GM12878 (cell line): ENCODE data around the gene PLXNA4. TPM values are rescaled to one million over a fixed set of nuclear protein-coding genes. Genes with fewer than 3 reads are reported as not detected.

Experiments used
- ATAC-seq: fragments of 200-7000 bp; cut with Tn5 transposase; 3 replicates; pipeline ENCODE4 v1.9.1; 2020; ENCODE audit warnings: mild to moderate bottlenecking, moderate library complexity
- BruUV-seq: library from RNA; stranded (reverse); fragments of 400-500 nt; replicated peaks from 2 replicates; lab custom pipeline; 2021; lab: Mats Ljungman, UMichigan
- CTCF ChIA-PET: fragments of 300-600 bp; sonication (Branson Sonifier 250); formaldehyde crosslinking; extraction: SDS; loops from one replicate; lab custom pipeline; 2021; ENCODE audit warnings: inconsistent platforms; lab: Yijun Ruan, JAX
- POLR2A ChIA-PET: fragments of 350-600 bp; formaldehyde crosslinking; extraction: SDS; loops from one replicate; lab custom pipeline; 2021; ENCODE audit warnings: inconsistent platforms; lab: Charles Lee
- RAD21 ChIA-PET: fragments of 300-600 bp; sonication (Branson Sonifier 250); formaldehyde crosslinking; loops from one replicate; lab custom pipeline; 2023; ENCODE audit warnings: antibody characterized with exemption; ENCODE audit not compliant: unreplicated experiment; lab: Charles Lee
- SMC1A ChIA-PET: fragments of 300-600 bp; sonication (Branson Sonifier 250); formaldehyde crosslinking; loops from one replicate; lab custom pipeline; 2023; ENCODE audit not compliant: unreplicated experiment, uncharacterized antibody; lab: Charles Lee
- DNase-seq: peaks from one replicate; pipeline ENCODE4 v3.0.0-alpha.2; 2011; ENCODE audit warnings: low read depth, low spot score
- FAIRE-seq: peaks from 3 replicates; lab custom pipeline; 2011; peaks lifted over from hg19 to GRCh38; lab: Jason Lieb, UNC
- H2AFZ ChIP-seq: 2 replicates; pipeline ENCODE4 v1.6.0; 2011; ENCODE audit warnings: low read depth, low read length, control low read depth; ENCODE audit not compliant: control insufficient read depth
- H3K27ac ChIP-seq: 2 replicates; pipeline ENCODE4 v1.5.1; 2011; ENCODE audit warnings: control low read depth; ENCODE audit not compliant: control insufficient read depth, insufficient read depth
- H3K27me3 ChIP-seq, 2 experiments: replicated peaks in 1 of 2; 2 replicates each; pipeline versions ENCODE4 v1.6.0 to v1.6.1; 2011; ENCODE audit warnings: low read length in 1 of 2; ENCODE audit not compliant: control insufficient read depth in 2 of 2, insufficient read depth in 2 of 2
- H3K36me3 ChIP-seq, 2 experiments: 2 replicates each; pipeline ENCODE4 v1.5.1; 2011; ENCODE audit warnings: low read length in 1 of 2; ENCODE audit not compliant: control insufficient read depth in 2 of 2, insufficient read depth in 2 of 2
- H3K4me1 ChIP-seq: 2 replicates; pipeline ENCODE4 v1.6.1; 2011; ENCODE audit warnings: mild to moderate bottlenecking, low read length, moderate library complexity, mixed read lengths; ENCODE audit not compliant: control insufficient read depth, insufficient read depth
- H3K4me2 ChIP-seq: 2 replicates; pipeline ENCODE4 v1.6.0; 2011; ENCODE audit warnings: control low read depth; ENCODE audit not compliant: control insufficient read depth, insufficient read depth
- H3K4me3 ChIP-seq: fragments of 200-600 bp; sonication (generic); 2 replicates; pipeline ENCODE4 v1.5.1; 2016
- H3K79me2 ChIP-seq: 2 replicates; pipeline ENCODE4 v1.6.0; 2011; ENCODE audit warnings: low read length; ENCODE audit not compliant: control insufficient read depth, insufficient read depth
- H3K9ac ChIP-seq: 2 replicates; pipeline ENCODE4 v1.8.0; 2011; ENCODE audit warnings: low read length, control low read depth, mixed read lengths; ENCODE audit not compliant: control insufficient read depth, insufficient read depth
- H3K9me3 ChIP-seq: replicated peaks from 3 replicates; pipeline ENCODE4 v1.5.1; 2011; ENCODE audit warnings: mild to moderate bottlenecking, low read length; ENCODE audit not compliant: control insufficient read depth, insufficient read depth
- H4K20me1 ChIP-seq: 2 replicates; pipeline ENCODE4 v1.6.0; 2011; ENCODE audit not compliant: control insufficient read depth, insufficient read depth
- ATF7 ChIP-seq: fragments of 450-650 bp; IDR thresholded peaks from 2 replicates; pipeline ENCODE4 v1.6.1; 2016; ENCODE audit warnings: low read depth, mild to moderate bottlenecking
- BACH1 ChIP-seq: fragments of 450-650 bp; IDR thresholded peaks from 2 replicates; pipeline ENCODE4 v1.6.1; 2017; ENCODE audit warnings: mild to moderate bottlenecking, borderline replicate concordance
- BHLHE40 ChIP-seq, 2 experiments: fragments of 450-650 bp in 1 of 2; IDR thresholded peaks; 2 replicates each; pipeline ENCODE4 v1.6.1; 2011 to 2017; ENCODE audit warnings: low read depth in 2 of 2, borderline replicate concordance in 1 of 2, improper control_type of control experiment in 1 of 2, low read length in 1 of 2, mild to moderate bottlenecking in 1 of 2
- CBX3 ChIP-seq: fragments of 200-600 bp; sonication (generic); IDR thresholded peaks from 2 replicates; pipeline ENCODE4 v1.6.1; 2016; ENCODE audit warnings: low read depth, borderline replicate concordance
- CHD4 ChIP-seq: fragments of 200-600 bp; sonication (generic); IDR thresholded peaks from 2 replicates; pipeline ENCODE4 v1.6.1; 2016; ENCODE audit warnings: mild to moderate bottlenecking
- EP300 ChIP-seq, 2 experiments: fragments of 150-350 bp in 1 of 2; IDR thresholded peaks; 2 replicates each; pipeline ENCODE4 v1.6.1; 2011 to 2012; ENCODE audit warnings: low read depth in 2 of 2, low read length in 2 of 2, borderline replicate concordance in 1 of 2, improper control_type of control experiment in 1 of 2, inconsistent platforms in 1 of 2; ENCODE audit not compliant: control insufficient read depth in 1 of 2
- NRF1 ChIP-seq: conservative IDR thresholded peaks from 2 replicates; pipeline ENCODE4 v1.6.1; 2011; ENCODE audit warnings: mild to moderate bottlenecking, low read depth, low read length, improper control_type of control experiment
- PAX8 ChIP-seq: fragments of 450-650 bp; IDR thresholded peaks from 2 replicates; pipeline ENCODE4 v1.6.1; 2017; ENCODE audit warnings: mild to moderate bottlenecking, moderate library complexity
- PML ChIP-seq: IDR thresholded peaks from 2 replicates; pipeline ENCODE4 v1.6.1; 2012; ENCODE audit warnings: low read length, inconsistent platforms
- RELA ChIP-seq: fragments of 450-650 bp; IDR thresholded peaks from 2 replicates; pipeline ENCODE4 v1.8.0; 2014; ENCODE audit warnings: borderline replicate concordance; ENCODE audit not compliant: partially characterized antibody
- SUZ12 ChIP-seq: fragments of 200-600 bp; sonication (generic); IDR thresholded peaks from one replicate; pipeline ENCODE4 v1.6.1; 2018; ENCODE audit warnings: antibody characterized with exemption, mild to moderate bottlenecking; ENCODE audit not compliant: unreplicated experiment
- TAF1 ChIP-seq: IDR thresholded peaks from 2 replicates; pipeline ENCODE4 v1.6.1; 2011; ENCODE audit warnings: mild to moderate bottlenecking, low read depth, low read length, borderline replicate concordance
- YY1 ChIP-seq: IDR thresholded peaks from 2 replicates; pipeline ENCODE4 v1.6.1; 2011; ENCODE audit warnings: low read depth, mild to moderate bottlenecking, low read length
- WGBS: methylation state at CpG from one replicate; pipeline ENCODE4 v1.1.6; 2016; ENCODE audit warnings: low lambda C conversion rate; ENCODE audit not compliant: insufficient replicate concordance, insufficient coverage; ENCODE audit errors: missing lambda C conversion rate; 5-methylcytosine and 5-hydroxymethylcytosine counted together
- in situ Hi-C: fragments of 300-500 bp; cut with MboI; formaldehyde crosslinking; loops from 9 replicates; pipeline ENCODE4 v1.14.3; 2018; ENCODE audit warnings: mixed read lengths
- intact Hi-C: fragments of 100-400 bp; cut with micrococcal nuclease; formaldehyde crosslinking; loops from one replicate; pipeline ENCODE4 v1.14.2; 2022; ENCODE audit not compliant: unreplicated experiment
- polyA plus RNA-seq, 11 experiments: library from polyadenylated mRNA; depleted of rRNA in 4 of 11; unstranded in 6 of 11; stranded (reverse) in 5 of 11; fragments of >200 nt; fragmentation: Nextera tagmentation in 4 of 11; fragmentation: Illumina TruSeq in 1 of 11; extraction: Ambion mirVana in 4 of 11; extraction: Trizol in 1 of 11; gene quantifications; 1 replicate in 1 of 11; 2 replicates in 10 of 11; pipeline versions ENCODE4 v1.2.1 to v1.2.3, GENCODE V29; 2011 to 2016; ENCODE audit warnings: inconsistent platforms in 2 of 11, missing spikeins in 2 of 11, low read depth in 1 of 11
- total RNA-seq, 4 experiments: library from RNA; depleted of rRNA in 3 of 4; stranded (reverse); fragments of >200 nt in 3 of 4; fragmentation: Illumina TruSeq in 1 of 4; extraction: Trizol in 1 of 4; gene quantifications; 2 replicates each; pipeline versions ENCODE4 v1.2.1 to v1.2.3, GENCODE V29; 2013 to 2021
- TF ChIP-seq, protein P1 (sequence below): fragments of 450-650 bp; conservative IDR thresholded peaks from 2 replicates; pipeline ENCODE4 v1.6.1; 2017; ENCODE audit warnings: mild to moderate bottlenecking, moderate library complexity
- TF ChIP-seq, protein P2 (sequence below): IDR thresholded peaks from 2 replicates; pipeline ENCODE4 v1.6.1; 2011; ENCODE audit warnings: mild to moderate bottlenecking, low read depth, low read length, moderate library complexity; ENCODE audit not compliant: insufficient replicate concordance
- TF ChIP-seq, protein P3 (sequence below): IDR thresholded peaks from 2 replicates; pipeline ENCODE4 v1.6.1; 2011; ENCODE audit warnings: borderline replicate concordance, low read depth, mild to moderate bottlenecking, moderate library complexity, low read length; ENCODE audit not compliant: insufficient read depth, poor library complexity, severe bottlenecking

PLXNA4 gene
- total and polyA plus RNA-seq, 10 of the 15 experiments (the other 5 are each of a cell fraction or from before 2014, with no cell fraction given), result 0.03 TPM; not detected in 9

DNA sequence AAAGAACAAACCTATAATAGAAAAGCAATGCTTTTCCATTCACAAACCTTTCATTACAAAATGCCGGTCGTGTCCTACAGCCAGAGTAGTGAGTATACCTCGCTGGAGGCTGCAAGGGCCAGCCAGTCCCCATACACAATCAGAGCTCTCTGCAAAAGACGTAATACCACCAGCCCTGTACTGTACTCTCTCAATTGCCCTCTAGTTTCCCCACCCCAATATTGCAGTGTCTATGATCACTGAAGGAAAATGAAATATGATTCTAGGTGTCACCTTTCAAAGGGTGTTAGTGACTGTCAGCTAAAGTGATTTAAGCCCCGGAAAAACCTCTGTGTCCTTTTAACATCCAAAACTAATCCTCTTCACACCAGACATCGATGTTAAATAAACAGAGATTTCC is 24.8 kb downstream of the PLXNA4 start:
- ChIA-PET CTCF (no interaction called here), SMC1A (no interaction called here), RAD21 (interaction anchor here (0.7 kb wide), 1 partner anchor 241 kb away, joined by 4 read pairs; no protein-coding TSS in a partner anchor), POLR2A (no interaction called here)
- H3K27ac ChIP-seq, result no peak overlapping the region
- DNase-seq (no peak), FAIRE-seq (no peak), ATAC-seq (no peak)
- H3K79me2 ChIP-seq, result no peaks in the 10 kb centered on the region
- no peak for TF ChIP-seq CHD4
- TF ChIP-seq CBX3, result no peak
- no peak for TF ChIP-seq PML
- TF ChIP-seq, protein P1, sequence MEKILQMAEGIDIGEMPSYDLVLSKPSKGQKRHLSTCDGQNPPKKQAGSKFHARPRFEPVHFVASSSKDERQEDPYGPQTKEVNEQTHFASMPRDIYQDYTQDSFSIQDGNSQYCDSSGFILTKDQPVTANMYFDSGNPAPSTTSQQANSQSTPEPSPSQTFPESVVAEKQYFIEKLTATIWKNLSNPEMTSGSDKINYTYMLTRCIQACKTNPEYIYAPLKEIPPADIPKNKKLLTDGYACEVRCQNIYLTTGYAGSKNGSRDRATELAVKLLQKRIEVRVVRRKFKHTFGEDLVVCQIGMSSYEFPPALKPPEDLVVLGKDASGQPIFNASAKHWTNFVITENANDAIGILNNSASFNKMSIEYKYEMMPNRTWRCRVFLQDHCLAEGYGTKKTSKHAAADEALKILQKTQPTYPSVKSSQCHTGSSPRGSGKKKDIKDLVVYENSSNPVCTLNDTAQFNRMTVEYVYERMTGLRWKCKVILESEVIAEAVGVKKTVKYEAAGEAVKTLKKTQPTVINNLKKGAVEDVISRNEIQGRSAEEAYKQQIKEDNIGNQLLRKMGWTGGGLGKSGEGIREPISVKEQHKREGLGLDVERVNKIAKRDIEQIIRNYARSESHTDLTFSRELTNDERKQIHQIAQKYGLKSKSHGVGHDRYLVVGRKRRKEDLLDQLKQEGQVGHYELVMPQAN, result no peak
- TF ChIP-seq PAX8, result no peak
- TF ChIP-seq ATF7, result no peak
- no peak for TF ChIP-seq BACH1
- TF ChIP-seq RELA, result no peak
- TF ChIP-seq, protein P2, sequence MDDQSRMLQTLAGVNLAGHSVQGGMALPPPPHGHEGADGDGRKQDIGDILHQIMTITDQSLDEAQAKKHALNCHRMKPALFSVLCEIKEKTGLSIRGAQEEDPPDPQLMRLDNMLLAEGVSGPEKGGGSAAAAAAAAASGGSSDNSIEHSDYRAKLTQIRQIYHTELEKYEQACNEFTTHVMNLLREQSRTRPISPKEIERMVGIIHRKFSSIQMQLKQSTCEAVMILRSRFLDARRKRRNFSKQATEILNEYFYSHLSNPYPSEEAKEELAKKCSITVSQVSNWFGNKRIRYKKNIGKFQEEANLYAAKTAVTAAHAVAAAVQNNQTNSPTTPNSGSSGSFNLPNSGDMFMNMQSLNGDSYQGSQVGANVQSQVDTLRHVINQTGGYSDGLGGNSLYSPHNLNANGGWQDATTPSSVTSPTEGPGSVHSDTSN, result no peak
- no peak for TF ChIP-seq YY1
- TF ChIP-seq BHLHE40 (IDR thresholded peaks at IDR 0.05; ENCODE audit: borderline replicate concordance in 1 of 2, low read depth in 2 of 2, low read length in 1 of 2), result no peak
- TF ChIP-seq, protein P3, sequence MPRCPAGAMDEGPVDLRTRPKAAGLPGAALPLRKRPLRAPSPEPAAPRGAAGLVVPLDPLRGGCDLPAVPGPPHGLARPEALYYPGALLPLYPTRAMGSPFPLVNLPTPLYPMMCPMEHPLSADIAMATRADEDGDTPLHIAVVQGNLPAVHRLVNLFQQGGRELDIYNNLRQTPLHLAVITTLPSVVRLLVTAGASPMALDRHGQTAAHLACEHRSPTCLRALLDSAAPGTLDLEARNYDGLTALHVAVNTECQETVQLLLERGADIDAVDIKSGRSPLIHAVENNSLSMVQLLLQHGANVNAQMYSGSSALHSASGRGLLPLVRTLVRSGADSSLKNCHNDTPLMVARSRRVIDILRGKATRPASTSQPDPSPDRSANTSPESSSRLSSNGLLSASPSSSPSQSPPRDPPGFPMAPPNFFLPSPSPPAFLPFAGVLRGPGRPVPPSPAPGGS, result no peak
- no peak for TF ChIP-seq EP300 (IDR thresholded peaks at IDR 0.05; ENCODE audit: borderline replicate concordance in 1 of 2, control insufficient read depth in 1 of 2, low read depth in 2 of 2, low read length in 2 of 2)
- no peak for TF ChIP-seq TAF1
- TF ChIP-seq NRF1, result no peak
- TF ChIP-seq SUZ12, result no peak
- no peaks in the 10 kb centered on the region for H3K9me3 ChIP-seq
- no TSS peak for BruUV-seq
- no peak overlapping the region for H2AFZ ChIP-seq
- no peak overlapping the region for H3K9ac ChIP-seq
- no peaks in the 10 kb centered on the region for H3K4me1 ChIP-seq
- 46% methylated on average over 6 of the region's 6 CpGs for WGBS
- intact Hi-C loops, result no loop called here
- H3K4me3 ChIP-seq, result no peak overlapping the region
- no peak overlapping the region for H3K4me2 ChIP-seq
- peaks cover 0 to 2% of the 10 kb centered on the region in 2 experiments; a peak in 1 of 4 replicates for H3K27me3 ChIP-seq
- no peaks in the 10 kb centered on the region for H4K20me1 ChIP-seq
- in situ Hi-C loops, result no loop called here
- no peaks in the 10 kb centered on the region for H3K36me3 ChIP-seq
